ENCODE measurements around the gene DYNC1I1. TPM values are rescaled to one million over a fixed set of nuclear protein-coding genes. Genes with fewer than 3 reads are reported as not detected.

Gene DYNC1I1
- total RNA-seq, 1 donor from 2014 or later = 2.3 TPM

GRCh38 chr7:96080027-96080426 lies 307.7 kb downstream of the DYNC1I1 start:
- Histone ChIP-seq H3K27ac (no peak overlapping the region), H3K9me3 (no peaks in the 10 kb centered on the region), H3K4me3 (no peak overlapping the region), H3K27me3 (peaks cover 24% of the 10 kb centered on the region), H3K36me3 (no peaks in the 10 kb centered on the region), H3K4me1 (peaks cover 7% of the 10 kb centered on the region)
- ATAC-seq (no peak), DNase-seq (no peak)
- intact Hi-C loops (cut with DNase I) = no loop called here
- no peak for TF ChIP-seq CTCF (IDR thresholded peaks at IDR 0.05)

- no peaks in the 10 kb centered on the region for H3K4me1 ChIP-seq
- intact Hi-C loops (cut with DNase I) = no loop called here
- TF ChIP-seq CTCF (IDR thresholded peaks at IDR 0.05) = no peak
- H3K36me3 ChIP-seq = no peaks in the 10 kb centered on the region
- DNase-seq (no peak), ATAC-seq (no peak)
- no peaks in the 10 kb centered on the region for H3K27me3 ChIP-seq
- H3K4me3 ChIP-seq = no peak overlapping the region
- H3K27ac ChIP-seq = no peak overlapping the region
- no peaks in the 10 kb centered on the region for H3K9me3 ChIP-seq
These were observed 312.7 kb downstream of the DYNC1I1 start for GRCh38 chr7:96084881-96085553.

- ATAC-seq = no peak
- no peak for DNase-seq
- no peak for TF ChIP-seq CTCF (IDR thresholded peaks at IDR 0.05)
- H3K4me1 ChIP-seq = no peaks in the 10 kb centered on the region
- H3K27ac ChIP-seq = no peak overlapping the region
- H3K9me3 ChIP-seq = no peaks in the 10 kb centered on the region
- H3K27me3 ChIP-seq = no peaks in the 10 kb centered on the region
- intact Hi-C loops (cut with DNase I) = no loop called here
- H3K4me3 ChIP-seq = no peak overlapping the region
- no peaks in the 10 kb centered on the region for H3K36me3 ChIP-seq
These were observed 313.6 kb downstream of the DYNC1I1 start for GRCh38 chr7:96085953-96086352.

GRCh38 chr7:96088579-96088978 lies 316.2 kb downstream of the DYNC1I1 start:
- ATAC-seq = no peak
- Histone ChIP-seq H3K27ac (no peak overlapping the region), H3K36me3 (no peaks in the 10 kb centered on the region), H3K9me3 (no peaks in the 10 kb centered on the region), H3K27me3 (no peaks in the 10 kb centered on the region), H3K4me3 (no peak overlapping the region), H3K4me1 (no peaks in the 10 kb centered on the region)
- no peak for DNase-seq
- intact Hi-C loops (cut with DNase I) = no loop called here
- TF ChIP-seq CTCF (IDR thresholded peaks at IDR 0.05) = no peak

GRCh38 chr7:96089511-96089910 lies 317.2 kb downstream of the DYNC1I1 start:
- TF ChIP-seq CTCF (IDR thresholded peaks at IDR 0.05) = no peak
- intact Hi-C loops (cut with DNase I) = no loop called here

GRCh38 chr7:96090756-96091155 lies 318.4 kb downstream of the DYNC1I1 start:
- TF ChIP-seq CTCF (IDR thresholded peaks at IDR 0.05) = no peak
- intact Hi-C loops (cut with DNase I) = no loop called here
- no peak for DNase-seq
- Histone ChIP-seq H3K36me3 (no peaks in the 10 kb centered on the region), H3K4me3 (no peak overlapping the region), H3K4me1 (no peaks in the 10 kb centered on the region), H3K9me3 (no peaks in the 10 kb centered on the region), H3K27ac (no peak overlapping the region), H3K27me3 (no peaks in the 10 kb centered on the region)
- no peak for ATAC-seq

More at GRCh38 chr7:96089511-96089910, 317.2 kb downstream of the DYNC1I1 start:
- no peaks in the 10 kb centered on the region for H3K9me3 ChIP-seq
- no peak overlapping the region for H3K4me3 ChIP-seq
- no peaks in the 10 kb centered on the region for H3K4me1 ChIP-seq
- no peak for ATAC-seq
- no peaks in the 10 kb centered on the region for H3K36me3 ChIP-seq
- H3K27ac ChIP-seq = no peak overlapping the region
- H3K27me3 ChIP-seq = no peaks in the 10 kb centered on the region
- DNase-seq = no peak
